ENCODE data around the gene KLHDC8B.

GRCh38 chr3:49182682-49183081, 11.3 kb downstream of the KLHDC8B start:
- TF ChIP-seq POLR2A (IDR thresholded peaks at IDR 0.05) (no peak), EP300 (IDR thresholded peaks at IDR 0.05) (no peak), CTCF (IDR thresholded peaks at IDR 0.05) (no peak)
